ENCODE measurements around the gene ERBB4.

The ERBB4 gene

DNA sequence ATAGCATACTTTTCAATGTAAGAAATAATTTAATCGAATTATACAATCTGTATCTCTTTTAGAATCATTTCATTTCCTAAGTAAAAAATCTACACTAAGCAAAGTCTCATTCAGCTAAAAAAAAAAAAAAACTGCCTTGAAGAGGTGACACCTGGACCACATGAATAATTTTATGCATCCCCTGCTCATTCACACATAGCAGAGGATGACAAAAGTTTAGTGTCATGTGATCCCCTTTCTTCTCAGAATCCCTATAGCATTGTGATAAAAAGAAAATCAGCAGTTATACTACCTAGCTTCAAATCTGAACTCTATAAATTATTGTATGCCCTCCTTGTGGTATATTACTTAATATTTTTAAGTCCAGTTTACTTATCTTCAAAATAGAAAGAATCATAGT is 603.8 kb downstream of the ERBB4 start:
- no peak overlapping the region for H3K4me3 ChIP-seq (ENCODE audit: low read depth, low read length)
- no peak for DNase-seq (ENCODE audit: low read depth)
- TF ChIP-seq, protein P1, sequence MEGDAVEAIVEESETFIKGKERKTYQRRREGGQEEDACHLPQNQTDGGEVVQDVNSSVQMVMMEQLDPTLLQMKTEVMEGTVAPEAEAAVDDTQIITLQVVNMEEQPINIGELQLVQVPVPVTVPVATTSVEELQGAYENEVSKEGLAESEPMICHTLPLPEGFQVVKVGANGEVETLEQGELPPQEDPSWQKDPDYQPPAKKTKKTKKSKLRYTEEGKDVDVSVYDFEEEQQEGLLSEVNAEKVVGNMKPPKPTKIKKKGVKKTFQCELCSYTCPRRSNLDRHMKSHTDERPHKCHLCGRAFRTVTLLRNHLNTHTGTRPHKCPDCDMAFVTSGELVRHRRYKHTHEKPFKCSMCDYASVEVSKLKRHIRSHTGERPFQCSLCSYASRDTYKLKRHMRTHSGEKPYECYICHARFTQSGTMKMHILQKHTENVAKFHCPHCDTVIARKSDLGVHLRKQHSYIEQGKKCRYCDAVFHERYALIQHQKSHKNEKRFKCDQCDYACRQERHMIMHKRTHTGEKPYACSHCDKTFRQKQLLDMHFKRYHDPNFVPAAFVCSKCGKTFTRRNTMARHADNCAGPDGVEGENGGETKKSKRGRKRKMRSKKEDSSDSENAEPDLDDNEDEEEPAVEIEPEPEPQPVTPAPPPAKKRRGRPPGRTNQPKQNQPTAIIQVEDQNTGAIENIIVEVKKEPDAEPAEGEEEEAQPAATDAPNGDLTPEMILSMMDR (conservative IDR thresholded peaks at IDR 0.05; ENCODE audit: low read depth, low read length): no peak

DNA sequence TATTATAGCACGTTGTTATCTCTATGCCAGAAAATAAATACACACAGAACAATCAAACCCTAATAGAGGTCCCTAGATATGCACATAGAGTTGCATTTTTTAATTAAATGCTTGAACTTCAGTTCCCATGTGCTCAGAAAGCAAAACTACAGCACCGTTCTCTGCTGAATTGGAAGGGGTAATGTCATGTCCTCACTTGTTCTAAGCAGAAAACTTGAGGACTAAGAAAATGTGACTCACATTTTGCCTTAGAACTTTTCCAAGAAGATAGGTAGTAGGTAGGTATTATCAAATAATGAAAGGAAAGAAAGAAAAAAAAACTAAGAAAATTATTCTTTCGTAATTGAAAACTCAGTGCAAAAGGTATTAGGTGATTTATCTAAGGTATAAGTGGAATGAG is 607.3 kb downstream of the ERBB4 start:
- TF ChIP-seq, protein P1 (conservative IDR thresholded peaks at IDR 0.05; ENCODE audit: low read depth, low read length): no peak
- DNase-seq (ENCODE audit: low read depth): no peak
- no peak overlapping the region for H3K4me3 ChIP-seq (ENCODE audit: low read depth, low read length)

DNA sequence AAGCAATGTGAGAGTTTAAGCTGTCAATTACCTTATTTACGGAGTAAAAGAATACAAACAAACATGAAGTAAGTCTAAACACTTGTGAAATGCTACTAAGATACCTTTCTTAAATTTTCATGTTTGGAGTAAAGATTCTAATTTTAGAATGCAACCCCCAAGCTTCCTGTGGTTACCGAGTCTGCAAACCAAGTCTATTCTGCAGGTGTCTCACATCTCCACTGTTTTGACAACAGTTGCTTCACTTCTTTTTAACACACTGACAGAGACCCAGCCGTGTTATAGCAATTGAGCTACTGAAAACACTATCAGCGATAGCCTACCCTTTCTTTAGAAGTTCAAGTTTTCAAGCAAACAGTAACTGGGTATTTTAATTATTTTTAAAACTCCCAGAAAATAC is 608.3 kb downstream of the ERBB4 start:
- TF ChIP-seq, protein P1 (conservative IDR thresholded peaks at IDR 0.05; ENCODE audit: low read depth, low read length): no peak
- DNase-seq (ENCODE audit: low read depth): no peak
- no peak overlapping the region for H3K4me3 ChIP-seq (ENCODE audit: low read depth, low read length)

DNA sequence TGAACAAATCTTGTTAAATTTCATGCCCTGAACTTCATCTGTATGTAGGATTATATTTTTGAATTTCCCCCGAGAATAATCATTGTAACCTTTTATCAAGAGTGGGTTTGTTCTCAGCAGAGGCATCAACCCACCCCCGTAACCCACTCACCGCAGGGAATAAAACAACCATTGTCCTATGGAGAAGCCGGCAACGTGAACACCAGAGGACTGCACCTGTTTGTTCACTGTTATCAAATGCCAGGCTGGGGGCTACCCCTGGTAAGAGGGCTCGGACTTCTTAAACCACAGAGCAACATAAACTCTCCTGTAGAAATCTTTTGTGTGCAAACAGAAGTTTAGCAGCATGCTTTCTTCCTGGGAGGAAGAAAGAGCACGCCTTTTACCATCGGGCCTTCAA is 610.4 kb downstream of the ERBB4 start:
- H3K4me3 ChIP-seq (ENCODE audit: low read depth, low read length): no peak overlapping the region
- no peak for DNase-seq (ENCODE audit: low read depth)
- TF ChIP-seq, protein P1 (conservative IDR thresholded peaks at IDR 0.05; ENCODE audit: low read depth, low read length): no peak

DNA sequence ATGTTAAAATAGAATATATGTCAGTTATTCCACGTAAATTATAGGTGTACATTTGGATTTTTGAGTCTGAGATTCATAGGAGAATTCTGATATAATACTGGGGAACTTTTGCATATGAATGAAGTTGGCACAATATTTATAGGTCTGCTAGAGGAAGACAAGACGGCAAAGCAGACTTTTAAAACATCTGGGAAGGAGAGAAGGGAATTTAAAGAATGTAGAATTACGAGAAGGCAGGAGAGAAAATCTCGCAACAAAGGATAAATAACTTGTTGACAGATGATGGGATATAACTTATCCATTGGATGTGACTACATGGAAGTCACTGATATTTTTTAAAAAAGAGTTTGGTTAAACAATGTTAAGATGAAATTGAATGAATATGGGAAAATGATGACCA is 615.6 kb downstream of the ERBB4 start:
- TF ChIP-seq, protein P1 (conservative IDR thresholded peaks at IDR 0.05; ENCODE audit: low read depth, low read length): no peak
- no peak overlapping the region for H3K4me3 ChIP-seq (ENCODE audit: low read depth, low read length)
- DNase-seq (ENCODE audit: low read depth): no peak

DNA sequence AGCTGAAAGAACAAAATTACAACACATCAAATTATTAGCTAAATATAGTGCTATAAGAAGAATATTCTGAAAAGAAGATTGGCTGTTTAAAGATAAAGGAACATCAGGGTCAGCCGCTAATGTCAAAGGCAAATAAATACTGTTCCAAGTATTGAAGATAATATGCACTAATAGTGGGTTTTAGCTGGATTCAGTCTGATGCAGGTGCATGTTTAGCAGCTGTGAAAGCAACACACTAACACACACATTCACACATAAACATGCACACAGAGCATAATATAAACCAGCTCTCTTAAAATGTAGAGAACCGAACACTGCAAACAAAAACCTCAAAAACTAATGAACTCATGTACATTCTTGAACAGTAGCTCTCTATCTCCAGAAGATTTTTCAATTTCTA is 634.6 kb downstream of the ERBB4 start:
- DNase-seq (ENCODE audit: low read depth): no peak
- no peak overlapping the region for H3K4me3 ChIP-seq (ENCODE audit: low read depth, low read length)
- TF ChIP-seq, protein P1 (conservative IDR thresholded peaks at IDR 0.05; ENCODE audit: low read depth, low read length): no peak

DNA sequence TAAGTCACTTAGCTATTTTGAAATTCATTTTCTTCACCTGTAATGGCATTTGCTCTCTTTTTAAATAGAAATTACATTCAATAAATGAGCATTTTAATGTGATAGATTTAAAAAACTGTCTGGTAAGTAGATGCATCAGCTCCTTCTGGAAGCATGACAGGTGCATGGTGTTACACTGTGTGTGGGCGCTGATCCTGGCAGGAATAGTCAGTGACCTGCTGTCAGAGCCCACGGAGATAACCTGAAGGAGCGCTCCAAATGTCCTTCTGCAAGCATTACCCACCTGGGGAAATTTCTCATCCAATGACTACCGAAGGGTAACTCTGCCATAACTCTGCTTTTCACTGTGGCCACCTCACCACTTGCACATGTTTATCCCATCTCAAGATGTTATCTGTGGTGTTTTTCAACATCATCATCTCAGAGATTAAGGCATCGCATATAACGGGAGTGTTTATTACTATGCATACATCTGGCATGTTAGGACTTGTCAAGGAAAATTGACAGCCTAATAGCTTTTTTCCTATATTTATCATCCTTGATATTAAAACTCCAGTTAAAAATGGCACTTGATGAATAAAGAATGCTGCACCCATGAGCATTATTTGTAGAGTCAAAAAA is 637.3 kb downstream of the ERBB4 start:
- TF ChIP-seq, protein P1 (conservative IDR thresholded peaks at IDR 0.05; ENCODE audit: low read depth, low read length): no peak
- H3K4me3 ChIP-seq (ENCODE audit: low read depth, low read length): no peak overlapping the region
- DNase-seq (ENCODE audit: low read depth): no peak

Measured in choroid plexus epithelial cell (primary cell).